Endothelial cell of umbilical vein (primary cell): ENCODE measurements around the gene LRP3. TPM values are rescaled to one million over a fixed set of nuclear protein-coding genes. Genes with fewer than 3 reads are reported as not detected.

ENCODE experiments used
- BruUV-seq: library from RNA; stranded (reverse); fragments of 400-500 nt; replicated peaks from 2 replicates; lab custom pipeline; 2021; lab: Mats Ljungman, UMichigan
- CTCF ChIA-PET: fragments of 300-600, 350-600 bp; sonication (Branson Sonifier 250); formaldehyde crosslinking; loops from one replicate; lab custom pipeline; 2021; ENCODE audit warnings: antibody characterized with exemption, inconsistent platforms; lab: Charles Lee
- POLR2A ChIA-PET: fragments of 300-600, 350-600 bp; sonication (Branson Sonifier 250); formaldehyde crosslinking; loops from one replicate; lab custom pipeline; 2021; ENCODE audit warnings: antibody characterized with exemption, inconsistent platforms; lab: Charles Lee
- DNase-seq: peaks from one replicate; pipeline ENCODE4 v3.0.0-alpha.2; 2011; ENCODE audit warnings: low read depth, low spot score
- FAIRE-seq: peaks from 2 replicates; lab custom pipeline; 2011; peaks lifted over from hg19 to GRCh38; lab: Jason Lieb, UNC
- H2AFZ ChIP-seq: 2 replicates; pipeline ENCODE4 v1.6.0; 2012; ENCODE audit warnings: low read depth, low read length, control low read depth, inconsistent platforms
- H3K27ac ChIP-seq: 2 replicates; pipeline ENCODE4 v1.5.1; 2011; ENCODE audit warnings: low read depth, mild to moderate bottlenecking, control low read depth, low read length, moderate library complexity; ENCODE audit not compliant: insufficient read depth
- H3K27me3 ChIP-seq, 2 experiments: 2 replicates each; pipeline versions ENCODE4 v1.6.0 to v1.6.1; 2011; ENCODE audit warnings: low read length in 2 of 2, mixed read lengths in 1 of 2; ENCODE audit not compliant: control insufficient read depth in 2 of 2, insufficient read depth in 2 of 2
- H3K36me3 ChIP-seq, 2 experiments: 2 replicates in 1 of 2; 3 replicates in 1 of 2; pipeline ENCODE4 v1.5.1; 2011; ENCODE audit warnings: low read length in 2 of 2, mild to moderate bottlenecking in 1 of 2, moderate library complexity in 1 of 2; ENCODE audit not compliant: control insufficient read depth in 2 of 2, insufficient read depth in 2 of 2; ENCODE audit errors: extremely low read depth in 1 of 2
- H3K4me1 ChIP-seq: 3 replicates; pipeline ENCODE4 v1.5.1; 2011; ENCODE audit warnings: mild to moderate bottlenecking, low read length; ENCODE audit not compliant: control insufficient read depth, insufficient read depth; ENCODE audit errors: extremely low read depth
- H3K4me2 ChIP-seq: 2 replicates; pipeline ENCODE4 v1.6.1; 2011; ENCODE audit warnings: low read length, control low read depth, mixed read lengths; ENCODE audit not compliant: insufficient read depth
- H3K4me3 ChIP-seq, 3 experiments: fragments of 200-600 bp in 1 of 3; sonication (generic), shearing (Covaris generic) in 1 of 3; replicated peaks in 1 of 3; 2 replicates each; pipeline ENCODE4 v1.5.1; 2011 to 2016; ENCODE audit warnings: control low read depth in 3 of 3, low read length in 3 of 3, mild to moderate bottlenecking in 2 of 3, inconsistent platforms in 1 of 3, low read depth in 1 of 3, moderate library complexity in 1 of 3; ENCODE audit not compliant: insufficient read depth in 1 of 3
- H3K79me2 ChIP-seq: 2 replicates; pipeline ENCODE4 v1.6.0; 2012; ENCODE audit warnings: low read length, inconsistent platforms; ENCODE audit not compliant: control insufficient read depth, insufficient read depth
- H3K9ac ChIP-seq: replicated peaks from 2 replicates; pipeline ENCODE3; 2011; ENCODE audit warnings: low read length, control low read depth; ENCODE audit not compliant: insufficient read depth; ENCODE audit errors: extremely low read depth
- H3K9me1 ChIP-seq: replicated peaks from 3 replicates; pipeline ENCODE4 v1.6.0; 2011; ENCODE audit warnings: mild to moderate bottlenecking, low read length; ENCODE audit not compliant: control insufficient read depth, insufficient read depth; ENCODE audit errors: extremely low read depth
- H3K9me3 ChIP-seq: replicated peaks from 2 replicates; pipeline ENCODE4 v1.5.1; 2012; ENCODE audit warnings: low read length, inconsistent platforms; ENCODE audit not compliant: control insufficient read depth, insufficient read depth
- H4K20me1 ChIP-seq: replicated peaks from 2 replicates; pipeline ENCODE3; 2011; ENCODE audit warnings: mild to moderate bottlenecking, low read length; ENCODE audit not compliant: control insufficient read depth, insufficient read depth; ENCODE audit errors: extremely low read depth
- EZH2 ChIP-seq: IDR thresholded peaks from 2 replicates; pipeline ENCODE4 v1.6.1; 2012; ENCODE audit warnings: borderline replicate concordance, low read depth, mild to moderate bottlenecking, moderate library complexity, low read length, inconsistent platforms; ENCODE audit not compliant: severe bottlenecking
- FOS ChIP-seq: IDR thresholded peaks from 2 replicates; pipeline ENCODE4 v1.6.1; 2011; ENCODE audit warnings: mild to moderate bottlenecking, low read length, moderate library complexity, borderline replicate concordance; ENCODE audit not compliant: insufficient read depth
- GATA2 ChIP-seq: IDR thresholded peaks from 2 replicates; pipeline ENCODE4 v1.7.0; 2011; ENCODE audit warnings: low read depth, mild to moderate bottlenecking, moderate library complexity, mixed read lengths, low read length; ENCODE audit not compliant: insufficient read length, insufficient read depth
- JUN ChIP-seq: IDR thresholded peaks from 2 replicates; pipeline ENCODE4 v1.6.1; 2011; ENCODE audit warnings: borderline replicate concordance, low read depth; ENCODE audit not compliant: insufficient read length, insufficient read depth
- MYC ChIP-seq: IDR thresholded peaks from one replicate; pipeline ENCODE4 v1.6.1; 2011; ENCODE audit warnings: mild to moderate bottlenecking, low read depth, low read length
- POLR2A ChIP-seq: IDR thresholded peaks from 2 replicates; pipeline ENCODE4 v1.6.1; 2012; ENCODE audit warnings: low read depth, mild to moderate bottlenecking, control low read depth, low read length
- POLR2AphosphoS5 ChIP-seq: IDR thresholded peaks from 2 replicates; pipeline ENCODE4 v1.6.1; 2012; ENCODE audit warnings: low read depth, mild to moderate bottlenecking, control low read depth, low read length, moderate library complexity; ENCODE audit not compliant: insufficient read depth
- dilution Hi-C: fragments of 300-500 bp; cut with MboI; formaldehyde crosslinking; loops from one replicate; pipeline ENCODE4 v1.15.0; 2019; ENCODE audit warnings: low sequenced_read_pairs; ENCODE audit not compliant: extremely low pct_ligation_motif_present
- intact Hi-C: fragments of 100-400 bp; cut with micrococcal nuclease; formaldehyde crosslinking; loops from one replicate; pipeline ENCODE4 v1.10.0; 2022
- polyA plus RNA-seq, 4 experiments: library from polyadenylated mRNA; depleted of rRNA in 3 of 4; stranded (reverse) in 3 of 4; unstranded in 1 of 4; fragments of >200 nt; gene quantifications; 2 replicates each; pipeline versions ENCODE4 v1.2.1 to v1.2.3, GENCODE V29; 2011 to 2012; ENCODE audit warnings: missing spikeins in 1 of 4
- total RNA-seq: library from RNA; stranded (reverse); gene quantifications from 2 replicates; pipeline ENCODE4 v1.2.3, GENCODE V29; 2021
- TF ChIP-seq, protein P1 (sequence below): IDR thresholded peaks from 2 replicates; pipeline ENCODE4 v1.6.1; 2011; ENCODE audit not compliant: insufficient read depth, insufficient read length
- TF ChIP-seq, protein P2 (sequence below), 2 donors: IDR thresholded peaks; 1 replicate in 1 of 2; 2 replicates in 1 of 2; pipeline ENCODE4 v1.5.1; 2011; ENCODE audit warnings: low read length in 2 of 2, mild to moderate bottlenecking in 2 of 2, moderate library complexity in 2 of 2, control low read depth in 1 of 2, inconsistent platforms in 1 of 2, low read depth in 1 of 2; ENCODE audit not compliant: insufficient read depth in 1 of 2; ENCODE audit errors: extremely low read depth in 1 of 2

LRP3 gene
- total and polyA plus RNA-seq, 2 donors (not counting 3 experiments of a cell fraction or from before 2014, with no cell fraction given) = 14.3 to 19.4 TPM

DNA sequence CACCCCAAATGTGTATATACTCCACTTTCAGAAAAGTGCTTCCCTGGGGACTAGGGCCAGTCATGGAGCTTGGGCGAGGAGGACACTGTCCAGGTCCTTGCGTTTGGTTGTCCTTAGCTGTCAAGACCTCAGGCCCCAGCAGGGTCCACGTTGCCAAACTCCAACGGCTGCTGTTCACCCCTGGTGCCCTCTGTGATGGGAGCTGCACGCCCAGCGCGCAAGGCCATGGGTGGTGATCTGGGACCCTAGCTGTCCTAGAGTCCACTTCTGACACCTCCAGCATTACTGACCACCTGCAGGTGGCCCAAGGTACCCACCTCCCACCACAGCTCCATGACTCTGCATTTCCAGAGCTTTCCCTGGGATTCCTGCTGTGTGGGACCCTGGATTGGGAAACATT is 4.0 kb downstream of the LRP3 start:
- TF ChIP-seq FOS (no peak), POLR2A (no peak)
- TF ChIP-seq, protein P1, sequence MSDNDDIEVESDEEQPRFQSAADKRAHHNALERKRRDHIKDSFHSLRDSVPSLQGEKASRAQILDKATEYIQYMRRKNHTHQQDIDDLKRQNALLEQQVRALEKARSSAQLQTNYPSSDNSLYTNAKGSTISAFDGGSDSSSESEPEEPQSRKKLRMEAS = no peak
- BruUV-seq = no TSS peak
- no peak overlapping the region for H3K27ac ChIP-seq
- DNase-seq = no peak
- FAIRE-seq = no peak
- H3K9me3 ChIP-seq = no peaks in the 10 kb centered on the region
- dilution Hi-C loops (no loop called here), intact Hi-C loops (no loop called here)
- ChIA-PET CTCF (interaction anchor here (1.3 to 5.2 kb wide), 4 partner anchors 12 to 209 kb away, joined by 3 to 43 read pairs (median 4); no protein-coding TSS in a partner anchor), POLR2A (interaction anchor here (0.6 kb wide), 1 partner anchor 32 kb away, joined by 8 read pairs; no protein-coding TSS in a partner anchor)
- no peaks in the 10 kb centered on the region for H3K27me3 ChIP-seq
- H3K9me1 ChIP-seq = no peaks in the 10 kb centered on the region
- no peak overlapping the region for H3K4me3 ChIP-seq
- peaks cover 3% of the 10 kb centered on the region for H3K4me1 ChIP-seq
- no peak overlapping the region for H2AFZ ChIP-seq
- H3K79me2 ChIP-seq = no peaks in the 10 kb centered on the region
- peaks cover 0 to 2% of the 10 kb centered on the region in 2 experiments for H3K36me3 ChIP-seq
- H3K4me2 ChIP-seq = no peak overlapping the region
- H4K20me1 ChIP-seq = no peaks in the 10 kb centered on the region
- no peak overlapping the region for H3K9ac ChIP-seq

DNA sequence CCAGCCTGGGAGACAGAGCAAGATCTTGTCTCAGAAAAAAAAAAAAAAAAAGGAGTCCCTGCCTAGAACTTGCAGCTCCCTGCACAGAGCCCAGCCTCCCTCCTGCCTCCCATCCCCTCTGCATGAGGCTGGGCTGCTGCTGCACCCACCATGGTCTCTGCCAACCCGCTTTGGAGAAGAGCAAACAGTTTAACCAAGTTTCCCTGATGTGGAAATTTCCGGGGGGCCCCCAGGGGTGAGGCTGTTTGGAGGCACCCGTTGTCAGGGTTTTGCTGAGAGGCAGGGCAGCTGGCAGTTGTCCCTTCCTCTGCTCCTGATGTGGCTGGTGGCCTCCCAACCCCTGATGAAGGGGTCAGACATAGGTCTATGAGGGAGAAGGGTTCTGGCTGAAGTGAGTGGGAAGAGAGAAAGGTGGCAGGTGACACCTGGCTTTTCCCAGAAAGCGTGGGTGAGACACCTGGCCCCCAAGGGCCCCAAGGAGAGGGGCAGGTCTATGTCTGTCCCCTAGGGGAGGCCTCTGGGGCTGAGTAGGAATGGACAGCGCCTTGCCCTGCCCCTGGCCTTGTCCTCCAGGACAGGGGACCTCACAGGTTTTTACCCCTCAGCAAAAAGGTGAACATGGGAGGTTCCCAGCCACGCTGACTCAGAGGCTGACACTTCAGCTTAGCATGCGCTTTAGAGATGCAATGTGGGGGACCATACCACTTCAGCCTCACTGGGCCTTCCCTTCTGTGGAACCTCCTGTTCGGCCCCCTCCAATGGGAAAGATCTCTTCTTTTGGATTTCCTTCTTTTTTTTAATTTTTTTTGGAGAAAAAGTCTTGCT is 5.5 kb downstream of the LRP3 start:
- FAIRE-seq (no peak), DNase-seq (no peak)
- H3K27ac ChIP-seq = no peak overlapping the region
- CTCF ChIA-PET = interaction anchor here (1.0 kb wide), 1 partner anchor 15 kb away, joined by 3 read pairs; no protein-coding TSS in a partner anchor
- no peak overlapping the region for H3K4me3 ChIP-seq
- no peaks in the 10 kb centered on the region for H3K9me3 ChIP-seq
- POLR2A ChIA-PET = no interaction called here
- TF ChIP-seq POLR2AphosphoS5 (no peak), JUN (no peak), POLR2A (no peak), EZH2 (no peak), MYC (no peak), FOS (no peak), GATA2 (no peak)
- TF ChIP-seq, protein P2, sequence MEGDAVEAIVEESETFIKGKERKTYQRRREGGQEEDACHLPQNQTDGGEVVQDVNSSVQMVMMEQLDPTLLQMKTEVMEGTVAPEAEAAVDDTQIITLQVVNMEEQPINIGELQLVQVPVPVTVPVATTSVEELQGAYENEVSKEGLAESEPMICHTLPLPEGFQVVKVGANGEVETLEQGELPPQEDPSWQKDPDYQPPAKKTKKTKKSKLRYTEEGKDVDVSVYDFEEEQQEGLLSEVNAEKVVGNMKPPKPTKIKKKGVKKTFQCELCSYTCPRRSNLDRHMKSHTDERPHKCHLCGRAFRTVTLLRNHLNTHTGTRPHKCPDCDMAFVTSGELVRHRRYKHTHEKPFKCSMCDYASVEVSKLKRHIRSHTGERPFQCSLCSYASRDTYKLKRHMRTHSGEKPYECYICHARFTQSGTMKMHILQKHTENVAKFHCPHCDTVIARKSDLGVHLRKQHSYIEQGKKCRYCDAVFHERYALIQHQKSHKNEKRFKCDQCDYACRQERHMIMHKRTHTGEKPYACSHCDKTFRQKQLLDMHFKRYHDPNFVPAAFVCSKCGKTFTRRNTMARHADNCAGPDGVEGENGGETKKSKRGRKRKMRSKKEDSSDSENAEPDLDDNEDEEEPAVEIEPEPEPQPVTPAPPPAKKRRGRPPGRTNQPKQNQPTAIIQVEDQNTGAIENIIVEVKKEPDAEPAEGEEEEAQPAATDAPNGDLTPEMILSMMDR (IDR thresholded peaks at IDR 0.05; ENCODE audit: extremely low read depth in 1 of 2, insufficient read depth in 1 of 2, low read depth in 1 of 2, low read length in 2 of 2) = no peak
- TF ChIP-seq, protein P1 = no peak
- peaks cover 0 to 2% of the 10 kb centered on the region in 2 experiments for H3K36me3 ChIP-seq
- H4K20me1 ChIP-seq = no peaks in the 10 kb centered on the region
- peaks cover 3% of the 10 kb centered on the region for H3K4me1 ChIP-seq
- dilution Hi-C loops (no loop called here), intact Hi-C loops (no loop called here)
- H2AFZ ChIP-seq = no peak overlapping the region
- no peak overlapping the region for H3K4me2 ChIP-seq
- no peaks in the 10 kb centered on the region for H3K79me2 ChIP-seq
- H3K27me3 ChIP-seq = no peaks in the 10 kb centered on the region
- no peaks in the 10 kb centered on the region for H3K9me1 ChIP-seq
- H3K9ac ChIP-seq = no peak overlapping the region
- no TSS peak for BruUV-seq
